GM23248 (cell line): ENCODE data around the gene HIVEP1.

ENCODE experiments used
- EZH2 ChIP-seq: fragments of 200-600 bp; sonication (generic); IDR thresholded peaks from 2 replicates; pipeline ENCODE4 v1.6.1; 2018; ENCODE audit warnings: antibody characterized with exemption, mild to moderate bottlenecking; ENCODE audit not compliant: insufficient read depth, poor library complexity, severe bottlenecking
- EZH2phosphoT487 ChIP-seq: fragments of 200-600 bp; sonication (generic); IDR thresholded peaks from 2 replicates; pipeline ENCODE4 v1.6.1; 2018; ENCODE audit warnings: antibody characterized with exemption, moderate library complexity, mild to moderate bottlenecking, low read depth; ENCODE audit not compliant: insufficient read depth

GRCh38 chr6:12013307-12013719, 1.2 kb downstream of the HIVEP1 start:
- TF ChIP-seq EZH2phosphoT487 (no peak), EZH2 (no peak)
